Omental fat pad (tissue), 4 donors: ENCODE results near the gene PECR. TPM values are rescaled to one million over a fixed set of nuclear protein-coding genes. Genes with fewer than 3 reads are reported as not detected.

Experiments
- ATAC-seq: fragments of 150-250 bp; one replicate; pipeline ENCODE4 v1.9.1; 2016; ENCODE audit warnings: mild to moderate bottlenecking, moderate library complexity; ENCODE audit not compliant: low FRiP score
- DNase-seq: peaks from one replicate; pipeline ENCODE4 v3.0.0-alpha.2; 2019; ENCODE audit warnings: low spot score
- CTCF ChIP-seq, 3 donors: fragments of 450-650 bp; IDR thresholded peaks; one replicate each; pipeline ENCODE4 v1.5.1; 2016 to 2017; ENCODE audit warnings: antibody characterized with exemption in 3 of 3, mild to moderate bottlenecking in 3 of 3, moderate library complexity in 2 of 3
- total RNA-seq, 4 donors: library from RNA; depleted of rRNA; stranded (reverse); fragments of >200 nt; gene quantifications; one replicate each; pipeline ENCODE4 v1.1.0, GENCODE V29; 2016

The PECR gene
- total RNA-seq, 4 donors from 2014 or later = 18.5 to 57.9 (median 24.2) TPM

DNA sequence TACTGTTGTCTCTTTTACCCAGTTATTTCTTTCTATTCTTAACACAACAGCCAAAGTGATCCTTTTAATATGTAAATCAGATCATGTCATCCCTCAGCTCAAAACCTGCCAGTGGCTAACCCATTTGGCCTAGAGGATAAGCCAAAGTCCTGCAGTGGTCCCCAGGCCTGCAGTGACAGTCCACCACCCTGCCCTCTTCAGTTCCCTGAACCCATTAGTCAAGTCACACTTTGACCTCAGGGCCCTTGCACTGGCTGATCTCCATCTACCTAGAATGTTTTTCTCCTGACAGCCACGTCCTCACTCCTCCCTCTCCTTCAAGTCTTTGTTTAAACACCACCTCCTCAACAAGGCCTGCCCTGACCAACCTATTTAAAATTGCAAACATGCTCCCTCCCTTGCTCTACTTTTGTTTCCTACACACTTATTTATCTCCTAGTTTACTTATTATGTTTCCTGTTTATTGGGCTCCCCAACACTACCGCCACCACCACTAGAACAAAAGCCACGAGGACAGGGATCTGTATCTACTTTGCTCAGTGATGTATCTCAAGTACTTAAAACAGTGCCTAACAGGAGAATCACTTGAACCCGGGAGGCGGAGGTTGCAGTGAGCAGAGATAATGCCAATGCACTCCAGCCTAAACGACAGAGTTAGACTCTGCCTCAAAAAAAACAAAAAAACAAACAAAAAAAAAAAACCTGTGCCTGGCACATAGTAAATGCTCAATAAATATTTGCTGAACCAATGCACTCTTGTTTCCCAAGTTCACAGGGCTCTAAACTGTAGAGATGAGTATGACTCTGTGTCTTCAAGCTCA is 77.5 kb downstream of the PECR start:
- ATAC-seq (no peak), DNase-seq (no peak)
- TF ChIP-seq CTCF (IDR thresholded peaks at IDR 0.05) = no peak

DNA sequence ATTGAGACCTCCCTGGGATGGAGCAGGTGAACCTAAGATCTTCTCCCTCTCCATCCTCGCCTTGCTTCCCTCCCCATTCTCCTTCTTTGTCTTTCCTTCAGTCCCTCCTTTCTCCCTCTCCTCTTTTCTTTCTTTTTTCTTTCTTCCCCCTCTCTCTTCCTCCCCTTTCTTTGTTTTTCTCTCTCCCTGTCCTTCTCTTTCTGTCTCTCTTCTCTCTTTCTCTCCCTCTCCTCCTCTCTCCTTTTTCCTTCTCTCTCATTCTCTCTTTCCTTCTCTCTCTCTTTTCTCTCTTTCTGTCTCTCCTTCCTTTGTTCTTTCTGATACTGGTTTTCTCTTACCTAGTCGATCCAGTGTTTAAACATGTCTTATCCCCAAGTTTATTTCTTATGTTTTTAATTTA is 78.9 kb downstream of the PECR start:
- DNase-seq (no peak), ATAC-seq (no peak)
- no peak for TF ChIP-seq CTCF (IDR thresholded peaks at IDR 0.05)

GRCh38 chr2:216002101-216002678 is 79.4 kb downstream of the PECR start:
- DNase-seq (no peak), ATAC-seq (no peak)
- TF ChIP-seq CTCF (IDR thresholded peaks at IDR 0.05) = no peak

- DNase-seq (no peak), ATAC-seq (no peak)
- no peak for TF ChIP-seq CTCF (IDR thresholded peaks at IDR 0.05)
These were observed 80.2 kb downstream of the PECR start for GRCh38 chr2:216001216-216002100.

DNA sequence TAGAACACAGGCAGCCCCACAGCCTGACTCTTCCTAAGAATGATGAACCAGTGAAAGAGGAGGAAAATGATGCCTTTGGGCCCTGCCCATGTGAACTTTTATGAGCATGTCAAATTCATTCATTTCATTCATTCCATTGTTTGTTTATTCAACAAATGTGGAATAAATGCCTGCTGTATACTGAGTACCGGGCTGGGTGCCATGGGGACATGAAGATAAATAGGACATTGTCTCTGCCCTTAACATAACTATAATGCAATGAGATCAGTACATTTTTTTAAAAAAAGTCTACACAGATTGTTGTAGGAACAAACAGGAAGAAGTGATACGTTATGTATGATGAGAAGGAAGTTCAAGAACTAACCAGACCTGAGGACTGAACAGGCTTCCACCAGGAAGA is 83.0 kb downstream of the PECR start:
- ATAC-seq (no peak), DNase-seq (no peak)
- TF ChIP-seq CTCF (IDR thresholded peaks at IDR 0.05) = no peak

DNA sequence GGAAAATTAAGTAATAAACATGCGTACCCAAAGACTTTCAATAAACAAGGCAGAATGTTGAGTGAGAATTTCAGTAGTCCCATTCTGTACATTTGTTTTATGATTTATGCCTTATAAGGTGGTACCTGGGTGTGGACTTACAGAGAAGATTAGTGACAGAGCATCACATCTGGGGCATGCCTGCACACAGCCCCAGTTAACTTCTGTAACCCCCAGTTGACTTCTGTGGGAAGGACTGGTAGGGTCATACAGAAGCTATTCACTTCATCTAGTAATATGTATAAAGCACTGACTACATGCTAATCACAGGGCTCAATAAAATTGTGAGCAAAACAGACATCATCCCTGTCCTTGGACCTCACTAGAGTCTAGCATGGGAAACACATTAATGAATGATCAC is 84.4 kb downstream of the PECR start:
- DNase-seq (no peak), ATAC-seq (no peak)
- TF ChIP-seq CTCF (IDR thresholded peaks at IDR 0.05) = no peak
